ENCODE measurements around the gene CGB8.
"Not testable (repeated sequence)": the region's sequence is repeated elsewhere in the genome, so short reads cannot be mapped to it uniquely, and the experiment has no call there.

CGB8 gene

DNA sequence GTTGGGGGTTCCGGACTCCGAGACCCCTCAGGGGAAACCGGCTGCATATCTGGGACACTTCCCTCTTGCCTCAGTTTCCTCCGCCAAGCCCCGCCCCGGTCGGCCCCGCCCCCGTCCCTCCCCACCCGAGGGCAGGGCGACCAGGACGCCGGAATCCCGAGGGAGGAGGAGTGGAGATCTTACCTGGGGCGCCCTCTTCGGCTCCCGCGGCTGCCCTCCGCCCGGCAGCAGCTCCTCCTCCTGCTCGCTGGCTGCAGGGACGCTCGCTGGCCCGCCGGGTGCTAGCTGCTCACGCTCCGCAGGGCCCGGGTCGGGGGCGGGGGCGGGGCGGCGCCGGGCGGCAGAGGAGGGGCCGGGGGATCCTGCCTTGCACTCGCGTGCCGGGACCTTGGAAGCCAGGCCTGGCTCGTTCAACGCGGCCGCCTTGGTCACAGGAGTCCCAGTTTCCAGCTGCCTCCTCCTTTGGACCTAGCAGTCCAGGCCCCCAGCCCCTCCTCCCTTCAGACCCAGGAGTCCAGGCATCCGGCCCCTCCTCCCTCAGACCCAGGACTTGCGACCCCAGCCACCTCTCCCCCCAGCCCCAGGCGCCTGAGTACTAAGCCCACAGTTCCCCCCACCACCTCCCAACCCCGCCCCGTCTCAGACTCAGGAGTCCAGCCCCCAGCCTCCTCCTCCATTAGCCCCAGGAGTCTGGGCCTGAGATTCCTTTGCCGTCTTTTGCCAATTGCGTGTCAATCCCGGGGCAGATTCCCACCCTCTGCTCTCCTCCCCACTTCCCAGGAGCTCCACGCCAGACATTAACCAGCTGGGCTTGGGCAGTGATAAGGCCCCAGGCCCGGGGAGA, 16.1 kb upstream of the CGB8 start, which contains the start of gene NTF4:
NTF4 (minus strand) TSS at position 51 of the 844 bp plus-strand sequence. CDS start 2,821 bp downstream, outside the sequence.
- DNase-seq (ENCODE audit: low read depth in 2 of 2) = no peak

DNA sequence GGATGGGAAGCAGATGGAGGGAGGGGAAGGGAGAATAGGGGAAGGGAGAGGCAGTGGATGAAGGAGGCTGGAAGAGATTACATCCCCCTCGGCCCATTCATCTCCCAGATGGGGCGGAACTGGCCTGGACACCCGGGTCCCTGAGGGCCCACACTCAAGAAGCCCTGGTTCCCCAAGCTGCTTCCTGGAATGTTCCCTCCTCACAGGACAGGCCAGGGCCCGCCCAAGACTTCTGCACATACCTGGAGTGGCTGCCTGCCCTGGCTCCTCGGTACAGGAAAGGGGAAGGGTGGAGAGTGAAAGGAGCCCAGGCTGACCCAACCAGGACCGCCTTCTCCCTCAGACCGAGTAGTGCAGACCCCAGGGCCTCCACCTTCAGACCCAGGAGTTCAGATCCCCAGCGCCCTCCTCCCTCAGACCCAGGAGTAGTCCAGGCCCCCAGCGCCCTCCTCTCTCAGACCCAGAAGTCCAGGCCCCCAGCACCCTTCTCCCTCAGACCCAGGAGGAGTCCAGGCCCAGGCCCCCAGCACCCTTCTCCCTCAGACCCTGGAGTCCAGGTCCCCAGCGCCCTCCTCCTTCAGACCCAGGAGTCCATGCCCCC, 15.2 kb upstream of the CGB8 start:
- DNase-seq (ENCODE audit: low read depth in 2 of 2) = no peak

DNA sequence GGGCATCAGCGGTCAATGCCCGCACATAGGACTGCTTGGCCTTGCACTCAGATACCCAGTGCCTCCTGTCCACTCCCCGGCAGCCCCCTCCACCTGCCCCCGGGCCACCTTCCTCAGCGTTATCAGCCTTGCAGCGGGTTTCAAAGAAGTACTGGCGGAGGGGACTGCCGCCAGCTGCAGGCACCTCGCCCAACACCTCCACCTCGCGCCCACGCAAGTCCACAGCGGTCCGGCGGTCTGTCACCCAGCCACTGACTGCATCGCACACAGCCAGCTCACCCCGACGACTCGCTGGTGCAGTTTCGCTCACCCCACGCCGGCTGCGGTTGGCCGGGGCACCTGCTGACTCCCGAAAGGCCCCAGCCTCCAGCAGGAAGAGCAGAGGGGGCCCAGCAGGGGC, 12.5 kb upstream of the CGB8 start:
- no peak for DNase-seq (ENCODE audit: low read depth in 2 of 2)

DNA sequence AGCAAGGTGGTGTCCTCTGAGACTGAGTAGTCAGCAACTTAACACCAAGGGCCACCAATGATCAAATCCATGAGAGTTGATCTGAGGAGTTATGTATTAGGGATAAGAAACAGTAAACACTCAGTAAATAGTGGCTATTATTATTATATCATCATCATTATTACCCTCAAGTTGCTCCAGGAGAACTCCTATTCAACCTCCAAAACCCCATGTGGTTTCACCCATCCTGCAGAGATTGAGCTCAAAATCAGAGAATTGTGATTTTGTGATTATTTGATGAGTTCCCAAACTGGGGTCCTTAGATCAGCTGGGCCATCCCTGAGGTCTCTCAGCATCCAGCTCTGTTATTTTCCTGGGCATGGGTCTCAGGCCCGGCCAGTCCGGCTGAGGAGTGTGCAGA, 12.1 kb upstream of the CGB8 start:
- no peak for DNase-seq (ENCODE audit: low read depth in 2 of 2)

DNA sequence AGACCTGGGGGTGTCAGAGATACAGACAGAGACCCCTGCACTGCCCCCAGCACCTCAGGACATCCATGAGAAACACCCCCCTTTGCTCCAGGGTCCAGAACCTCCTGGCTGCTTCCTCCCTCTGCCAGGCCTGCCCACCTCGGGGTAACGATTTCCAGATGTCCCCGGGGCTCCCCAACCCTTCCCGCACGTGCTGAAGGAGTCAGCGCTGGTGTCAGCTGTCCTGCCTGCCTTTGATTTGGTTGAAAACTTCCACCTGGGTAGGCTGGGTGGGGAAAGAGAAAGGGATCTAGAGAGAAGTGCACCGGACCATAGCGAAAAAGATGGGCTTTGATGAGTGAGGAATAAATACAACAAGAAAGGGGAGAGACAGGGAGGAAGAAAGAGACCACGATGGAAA, 10.1 kb upstream of the CGB8 start:
- DNase-seq (ENCODE audit: low read depth in 2 of 2) = no peak

DNA sequence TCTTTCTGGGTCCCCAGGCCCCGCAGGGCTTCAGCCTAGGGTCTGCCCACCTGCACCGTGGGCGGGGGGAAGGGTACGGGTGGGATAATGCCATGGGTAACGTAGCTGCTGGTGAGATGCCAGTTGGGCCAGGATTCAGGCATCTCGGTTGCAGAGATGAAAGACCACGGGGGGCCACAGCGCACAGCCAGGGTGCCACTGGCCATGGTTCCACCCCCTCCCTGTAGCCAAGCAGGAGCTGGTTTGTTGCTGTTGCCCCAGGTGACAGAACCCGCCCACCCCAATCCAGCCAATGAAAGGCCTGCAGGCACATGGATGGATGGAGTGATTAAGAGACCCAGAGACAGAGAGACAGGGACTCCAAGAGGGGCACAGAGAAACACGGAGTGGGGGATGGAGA, 9.7 kb upstream of the CGB8 start:
- DNase-seq (ENCODE audit: low read depth in 2 of 2) = peak in 1 of 2 donors; percentile 15

DNA sequence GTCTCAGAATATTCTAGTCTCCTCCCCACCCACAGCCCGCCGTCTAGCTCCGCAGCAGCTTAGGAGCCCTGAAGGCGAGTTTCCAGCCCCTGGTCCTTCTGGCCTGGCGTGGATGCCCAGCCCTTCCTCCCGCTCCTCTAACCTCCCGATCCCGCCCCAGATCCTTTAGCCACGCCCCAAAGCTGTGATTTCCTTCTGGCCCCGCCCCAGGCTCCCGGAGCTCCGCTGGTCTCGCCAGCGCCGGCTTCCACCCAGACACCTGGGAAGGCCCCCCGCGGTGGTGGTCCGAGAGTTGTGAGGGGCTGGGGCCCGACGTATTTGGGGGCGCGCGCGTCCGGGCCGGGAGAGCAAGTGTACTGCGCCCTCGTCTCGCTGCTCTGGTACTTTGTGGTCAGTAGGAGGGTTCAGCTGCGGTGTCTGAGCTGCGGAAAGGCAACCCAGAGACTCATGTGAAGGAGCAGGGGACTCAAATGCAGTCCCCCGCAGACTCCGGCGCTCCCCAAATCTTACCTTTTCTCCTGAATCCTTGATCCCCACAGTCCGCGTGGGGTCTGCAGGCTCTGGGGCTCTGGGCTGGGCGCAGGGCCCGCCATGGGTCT, 8.8 kb upstream of the CGB8 start, which contains the start of gene CGB7:
CGB7 (minus strand) TSS at position 114 of the 599 bp plus-strand sequence. CDS start 2,374 bp downstream, outside the sequence.
- peak in 1 of 2 donors; percentile 39 for DNase-seq (ENCODE audit: low read depth in 2 of 2)

DNA sequence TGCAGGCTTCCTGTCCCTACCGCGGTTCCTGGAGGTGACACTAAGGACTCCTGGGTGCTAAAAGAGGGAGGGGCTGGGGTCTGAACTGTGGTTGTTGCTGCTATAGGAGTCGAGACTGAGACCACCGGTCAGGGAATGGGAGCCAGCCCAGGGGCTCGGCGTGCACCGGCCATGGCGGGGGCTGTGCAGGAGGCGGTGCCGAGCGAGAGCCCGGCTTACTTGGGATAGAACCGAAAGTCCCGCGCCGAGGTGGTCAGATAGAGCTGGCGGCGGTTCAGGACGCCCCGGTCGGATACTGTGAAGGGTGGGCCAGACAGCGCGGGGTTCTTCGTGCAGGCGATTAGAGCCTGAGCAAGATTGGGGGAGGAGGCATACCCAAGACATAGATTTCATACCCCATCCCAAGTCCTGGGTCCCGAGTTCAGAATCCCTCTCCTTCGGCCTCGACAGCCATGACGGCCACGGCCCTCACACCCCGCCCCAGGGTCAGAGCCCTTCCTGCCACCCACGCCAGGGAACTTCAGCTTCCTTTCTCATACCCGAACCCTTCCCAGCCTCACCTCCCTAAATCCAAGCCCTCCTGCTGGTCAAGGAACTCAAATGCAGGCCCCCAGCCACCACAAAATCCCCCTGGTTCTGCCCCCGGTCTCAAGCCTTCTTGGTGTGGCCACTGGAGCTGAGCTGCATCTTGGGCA, 8.1 kb upstream of the CGB8 start:
- DNase-seq (ENCODE audit: low read depth in 2 of 2) = not testable (repeated sequence)

DNA sequence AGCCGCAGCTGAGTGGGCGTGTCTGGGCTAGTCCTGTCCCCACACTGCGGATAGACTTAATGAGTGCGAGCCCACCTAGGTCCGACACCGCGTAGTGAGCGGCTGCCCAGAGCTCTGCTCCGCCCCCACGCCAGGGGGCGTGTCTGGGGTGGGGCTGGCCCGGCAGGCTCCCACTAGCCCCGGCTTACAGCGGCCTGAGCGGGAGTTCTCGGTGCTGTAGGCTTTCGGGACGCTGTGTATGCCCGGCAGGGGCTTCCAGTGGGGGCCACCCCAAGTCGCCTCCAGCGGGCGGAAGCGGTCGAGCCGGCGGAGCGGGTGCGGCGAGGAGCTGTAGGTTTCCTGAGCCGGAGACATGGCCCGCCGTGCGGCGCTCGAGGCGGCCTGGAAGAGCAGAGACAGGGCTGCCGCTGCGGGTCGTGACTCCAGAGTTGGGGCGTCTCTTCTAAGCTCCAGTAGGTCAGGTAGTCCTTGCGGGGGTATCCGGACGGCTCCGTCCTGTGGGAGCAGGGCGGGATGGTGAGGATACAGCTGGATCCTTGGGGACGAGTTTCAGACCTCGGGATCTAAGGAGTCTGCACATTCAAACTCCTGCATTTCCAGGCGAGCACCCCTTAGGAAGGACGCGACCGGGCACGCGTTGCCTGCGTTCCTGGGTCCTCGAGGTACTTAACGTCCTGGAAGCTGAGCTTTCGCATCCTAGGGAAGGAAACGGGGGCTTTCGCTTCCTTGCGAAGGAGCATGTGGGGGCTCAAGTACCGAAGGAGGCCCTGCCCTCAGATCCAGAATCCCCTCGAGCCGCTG, 7.4 kb upstream of the CGB8 start:
- peak; percentile 40 to 46 for DNase-seq (ENCODE audit: low read depth in 2 of 2)

DNA sequence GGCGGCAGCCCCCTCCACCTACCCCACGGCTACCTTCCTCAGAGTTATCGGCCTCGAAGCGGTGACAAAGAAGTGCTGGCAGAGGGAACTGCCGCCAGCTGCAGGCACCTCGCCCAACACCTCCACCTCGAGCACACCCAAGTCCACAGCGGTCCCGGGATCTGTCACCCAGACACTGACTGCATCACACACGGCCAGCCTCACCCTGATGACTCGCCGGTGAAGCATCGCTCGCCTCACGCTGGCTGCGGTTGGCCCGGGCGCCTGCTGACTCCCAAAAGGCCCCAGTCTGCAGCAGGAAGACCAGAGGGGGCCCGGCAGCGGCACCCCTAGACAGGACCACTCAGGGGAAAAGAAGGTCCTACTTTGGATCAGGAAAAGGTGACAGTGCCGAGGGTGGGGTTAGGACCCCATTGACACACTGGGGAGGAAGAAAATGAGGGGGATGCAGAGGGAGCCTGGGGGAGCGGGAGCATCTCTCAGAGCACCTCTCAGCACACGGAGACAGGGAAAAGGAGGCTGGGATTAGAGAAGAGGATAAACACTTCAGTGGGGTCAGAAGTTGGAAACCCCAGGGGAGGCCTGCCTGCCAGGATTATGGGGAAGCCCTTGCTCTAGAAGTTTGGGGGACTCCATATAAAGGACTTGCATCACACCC, 1.6 kb upstream of the CGB8 start:
- not testable (repeated sequence) for DNase-seq (ENCODE audit: low read depth in 2 of 2)

DNA sequence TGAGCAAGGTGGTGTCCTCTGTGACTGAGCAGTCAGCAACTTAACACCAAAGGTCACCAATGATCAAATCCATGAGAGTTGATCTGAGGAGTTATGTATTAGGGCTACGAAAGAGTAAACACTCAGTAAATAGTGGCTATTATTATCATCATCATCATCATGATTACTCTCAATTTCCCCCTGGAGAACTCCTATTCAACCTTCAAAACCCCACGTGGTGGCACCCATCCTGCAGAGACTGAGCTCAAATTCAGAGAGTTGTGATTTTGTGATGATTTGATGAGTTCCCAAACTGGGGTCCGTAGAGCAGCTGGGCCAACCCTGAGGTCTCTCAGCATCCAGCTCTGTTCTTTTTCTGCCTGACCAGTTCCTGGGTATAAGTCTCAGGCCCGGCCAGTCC, 923 bp upstream of the CGB8 start:
- not testable (repeated sequence) for DNase-seq (ENCODE audit: low read depth in 2 of 2)

DNA sequence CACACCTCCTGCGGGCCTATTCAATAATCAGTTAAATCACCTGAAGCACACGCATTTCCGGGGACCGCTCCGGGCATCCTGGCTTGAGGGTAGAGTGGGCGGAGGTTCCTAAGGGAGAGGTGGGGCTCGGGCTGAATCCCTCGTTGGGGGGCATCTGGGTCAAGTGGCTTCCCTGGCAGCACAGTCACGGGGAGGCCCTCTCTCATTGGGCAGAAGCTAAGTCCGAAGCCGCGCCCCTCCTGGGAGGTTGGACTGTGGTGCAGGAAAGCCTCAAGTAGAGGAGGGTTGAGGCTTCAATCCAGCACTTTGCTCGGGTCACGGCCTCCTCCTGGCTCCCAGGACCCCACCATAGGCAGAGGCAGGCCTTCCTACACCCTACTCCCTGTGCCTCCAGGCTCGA, 5.4 kb downstream of the CGB8 start, which contains the start of gene CGB5:
CGB5 (plus strand) TSS at position 301 of the 400 bp plus-strand sequence. CDS start 362 bp downstream, outside the sequence.
- not testable (repeated sequence) for DNase-seq (ENCODE audit: low read depth in 2 of 2)

DNA sequence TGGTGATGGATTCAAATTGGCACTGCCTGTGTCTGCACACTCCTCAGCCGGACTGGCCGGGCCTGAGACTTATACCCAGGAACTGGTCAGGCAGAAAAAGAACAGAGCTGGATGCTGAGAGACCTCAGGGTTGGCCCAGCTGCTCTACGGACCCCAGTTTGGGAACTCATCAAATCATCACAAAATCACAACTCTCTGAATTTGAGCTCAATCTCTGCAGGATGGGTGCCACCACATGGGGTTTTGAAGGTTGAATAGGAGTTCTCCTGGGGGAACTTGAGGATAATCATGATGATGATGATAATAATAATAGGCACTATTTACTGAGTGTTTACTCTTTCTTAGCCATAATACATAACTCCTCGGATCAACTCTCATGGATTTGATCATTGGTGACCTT, 6.2 kb downstream of the CGB8 start:
- not testable (repeated sequence) for DNase-seq (ENCODE audit: low read depth in 2 of 2)

DNA sequence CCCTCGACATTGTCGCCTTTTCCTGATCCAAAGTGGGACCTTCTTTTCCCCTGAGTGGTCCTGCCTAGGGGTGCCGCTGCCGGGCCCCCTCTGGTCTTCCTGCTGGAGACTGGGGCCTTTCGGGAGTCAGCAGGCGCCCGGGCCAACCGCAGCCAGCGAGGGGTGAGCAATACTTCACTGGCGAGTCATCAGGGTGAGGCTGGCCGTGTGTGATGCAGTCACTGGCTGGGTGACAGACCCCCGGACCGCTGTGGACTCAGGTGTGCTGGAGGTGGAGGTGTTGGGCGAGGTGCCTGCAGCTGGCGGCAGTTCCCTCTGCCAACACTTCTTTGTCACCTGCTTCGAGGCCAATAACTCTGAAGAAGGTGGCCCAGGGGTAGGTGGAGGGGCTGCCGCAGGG, 6.7 kb downstream of the CGB8 start:
- no peak for DNase-seq (ENCODE audit: low read depth in 2 of 2)

DNA sequence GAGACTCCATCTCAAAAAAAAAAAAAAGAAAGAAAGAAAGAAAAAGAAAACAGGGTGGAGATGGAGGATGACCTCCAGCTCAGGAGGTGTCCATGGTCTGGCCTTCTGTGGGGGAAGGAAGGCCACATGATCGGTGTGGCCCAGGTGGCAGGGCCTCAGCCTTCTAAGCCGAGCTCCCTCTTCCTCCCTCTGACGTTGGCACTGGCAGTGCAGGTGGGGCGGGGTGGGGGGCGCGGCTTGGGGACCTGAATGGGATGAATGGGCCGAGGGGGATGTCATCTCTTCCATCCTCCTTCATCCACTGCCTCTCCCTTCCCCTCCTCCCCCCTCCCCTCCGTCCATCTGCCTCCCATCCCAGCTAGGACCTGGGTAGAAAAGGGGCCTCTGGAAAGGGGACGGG, 9.2 kb downstream of the CGB8 start:
- not testable (repeated sequence) for DNase-seq (ENCODE audit: low read depth in 2 of 2)

DNA sequence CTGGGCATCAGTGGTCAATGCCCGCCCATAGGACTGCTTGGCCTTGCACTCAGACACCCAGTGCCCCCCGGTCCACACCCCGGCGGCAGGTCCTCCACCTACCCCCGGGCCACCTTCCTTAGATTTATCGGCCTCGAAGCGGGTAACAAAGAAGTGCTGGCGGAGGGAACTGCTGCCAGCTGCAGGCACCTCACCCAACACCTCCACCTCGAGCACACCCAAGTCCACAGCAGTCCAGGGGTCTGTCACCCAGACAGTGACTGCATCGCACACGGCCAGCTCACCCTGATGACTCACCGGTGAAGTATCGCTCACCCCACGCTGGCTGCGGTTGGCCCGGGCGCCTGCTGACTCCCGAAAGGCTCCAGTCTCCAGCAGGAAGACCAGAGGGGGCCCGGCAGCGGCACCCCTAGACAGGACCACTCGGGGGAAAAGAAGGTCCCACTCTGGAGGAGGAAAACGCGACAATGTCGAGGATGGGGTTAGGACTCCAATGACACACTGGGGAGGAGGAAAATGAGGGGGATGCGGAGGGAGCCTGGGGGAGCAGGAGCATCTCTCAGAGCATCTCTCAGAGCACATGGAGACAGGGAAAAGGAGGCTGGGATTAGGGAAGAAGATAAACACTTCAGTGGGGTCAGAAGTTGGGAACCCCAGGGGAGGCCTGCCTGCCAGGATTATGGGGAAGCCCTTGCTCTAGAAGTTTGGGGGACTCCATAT, 10.2 kb downstream of the CGB8 start:
- not testable (repeated sequence) for DNase-seq (ENCODE audit: low read depth in 2 of 2)

DNA sequence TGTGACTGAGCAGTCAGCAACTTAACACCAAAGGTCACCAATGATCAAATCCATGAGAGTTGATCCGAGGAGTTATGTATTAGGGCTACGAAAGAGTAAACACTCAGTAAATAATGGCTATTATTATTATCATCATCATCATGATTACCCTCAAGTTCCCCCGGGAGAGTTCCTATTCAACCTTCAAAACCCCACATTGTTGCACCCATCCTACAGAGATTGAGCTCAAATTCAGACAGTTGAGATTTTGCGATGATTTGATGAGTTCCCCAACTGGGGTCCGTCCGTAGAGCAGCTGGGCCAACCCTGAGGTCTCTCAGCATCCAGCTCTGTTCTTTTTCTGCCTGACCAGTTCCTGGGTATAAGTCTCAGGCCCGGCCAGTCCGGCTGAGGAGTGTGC, 10.8 kb downstream of the CGB8 start:
- not testable (repeated sequence) for DNase-seq (ENCODE audit: low read depth in 2 of 2)

DNA sequence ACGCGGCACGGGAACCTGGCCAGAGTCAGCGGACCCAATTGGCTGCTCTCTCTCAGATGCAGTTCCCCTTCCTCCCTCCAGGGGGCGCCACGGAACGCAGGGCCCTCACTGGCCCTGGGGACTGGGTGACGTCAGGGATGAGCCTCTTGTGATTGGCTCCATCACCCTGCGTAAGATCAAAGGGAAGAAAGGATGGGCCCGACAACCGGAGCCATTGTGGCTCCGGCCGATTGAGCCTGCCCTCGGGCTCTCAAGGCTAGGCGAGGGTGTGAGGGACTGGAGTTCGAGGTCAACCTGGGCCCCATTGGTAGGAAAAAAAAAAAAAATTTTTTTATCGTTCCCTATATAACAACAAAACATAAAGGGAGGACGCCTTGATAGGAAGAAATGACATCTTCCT, 12.1 kb downstream of the CGB8 start, which contains the start of gene CGB1:
CGB1 (minus strand) TSS at position 81 of the 400 bp plus-strand sequence. CDS start 184 bp downstream, outside the sequence.
- DNase-seq (ENCODE audit: low read depth in 2 of 2) = peak; percentile 59 to 60

DNA sequence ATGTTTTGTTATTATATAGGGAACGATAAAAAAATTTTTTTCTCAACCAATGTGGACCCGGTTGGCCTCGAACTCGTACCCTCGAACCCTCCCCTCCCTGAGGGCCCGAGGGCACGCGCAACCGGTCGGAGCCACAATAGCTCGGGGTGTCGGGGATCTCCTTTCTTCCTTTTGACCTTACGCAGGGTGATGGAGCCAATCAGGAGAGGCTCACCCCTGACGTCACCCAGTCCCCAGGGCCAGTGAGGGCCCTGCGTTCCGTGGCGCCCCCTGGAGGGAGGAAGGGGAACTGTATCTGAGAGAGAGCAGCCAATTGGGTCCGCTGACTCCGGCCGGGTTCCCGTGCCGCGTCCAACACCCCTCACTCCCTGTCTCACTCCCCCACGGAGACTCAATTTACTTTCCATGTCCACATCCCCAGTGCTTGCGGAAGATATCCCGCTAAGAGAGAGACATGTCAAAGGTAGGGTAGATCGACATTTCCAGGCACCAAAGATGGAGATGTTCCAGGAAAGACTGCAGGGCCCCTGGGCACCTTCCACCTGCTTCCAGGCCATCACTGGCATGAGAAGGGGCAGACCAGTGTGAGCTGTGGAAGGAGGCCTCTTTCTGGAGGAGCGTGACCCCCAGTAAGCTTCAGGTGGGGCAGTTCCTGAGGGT, 17.1 kb downstream of the CGB8 start, which contains the start of gene CGB2:
CGB2 (plus strand) TSS at position 249 of the 660 bp plus-strand sequence; CDS start at position 455, 206 bp downstream.
- peak; percentile 65 to 81 for DNase-seq (ENCODE audit: low read depth in 2 of 2)

Data from stimulated activated CD8-positive, alpha-beta memory T cell treated with anti-CD3 and anti-CD28 coated beads, Interleukin-2, amount 100 ng/mL, for 48 hours (primary cell).